NCI-H69 (cell line): ENCODE measurements around the gene MAPK7.

ENCODE experiments used
- DNase-seq: peaks from one replicate; lab custom pipeline; 2025; lab: John Stamatoyannopoulos, UW

The MAPK7 gene

GRCh38 chr17:19378416-19379360 is at the start of gene MAPK7:
MAPK7 (plus strand) TSS chr17:19378498; CDS start chr17:19378901, 403 bp downstream.
- DNase-seq, result peak; percentile 80

- DNase-seq, result no peak
Observed at GRCh38 chr17:19329136-19329535, 49.2 kb upstream of the MAPK7 start.

GRCh38 chr17:19329839-19330238 is 48.5 kb upstream of the MAPK7 start:
- no peak for DNase-seq

- DNase-seq, result no peak
Observed at GRCh38 chr17:19330271-19330670, 48.0 kb upstream of the MAPK7 start.

- DNase-seq, result no peak
Observed at GRCh38 chr17:19331134-19331533, 47.2 kb upstream of the MAPK7 start.

- DNase-seq, result no peak
Observed at GRCh38 chr17:19331543-19332245, 46.6 kb upstream of the MAPK7 start.

GRCh38 chr17:19332371-19333131 is 45.7 kb upstream of the MAPK7 start:
- DNase-seq, result peak; percentile 65

GRCh38 chr17:19333132-19333440 is 45.2 kb upstream of the MAPK7 start:
- no peak for DNase-seq

GRCh38 chr17:19333736-19334290 is 44.5 kb upstream of the MAPK7 start:
- DNase-seq, result no peak

- DNase-seq, result no peak
Observed at GRCh38 chr17:19334331-19334730, 44.0 kb upstream of the MAPK7 start.

GRCh38 chr17:19335951-19336631 is 42.2 kb upstream of the MAPK7 start:
- DNase-seq, result no peak

- no peak for DNase-seq
Observed at GRCh38 chr17:19336938-19337711, 41.2 kb upstream of the MAPK7 start.

- DNase-seq, result no peak
Observed at GRCh38 chr17:19337712-19338023, 40.6 kb upstream of the MAPK7 start.

- DNase-seq, result peak; percentile 21
Observed at GRCh38 chr17:19338031-19338990, 40.0 kb upstream of the MAPK7 start.

GRCh38 chr17:19339341-19339815 is 38.9 kb upstream of the MAPK7 start:
- DNase-seq, result no peak

- DNase-seq, result no peak
Observed at GRCh38 chr17:19341211-19341631, 37.1 kb upstream of the MAPK7 start.

GRCh38 chr17:19341641-19342610 is 36.4 kb upstream of the MAPK7 start:
- DNase-seq, result peak; percentile 4

GRCh38 chr17:19342611-19343255 is 35.6 kb upstream of the MAPK7 start:
- DNase-seq, result no peak
